ENCODE results near the gene IL1B.

The IL1B gene

DNA sequence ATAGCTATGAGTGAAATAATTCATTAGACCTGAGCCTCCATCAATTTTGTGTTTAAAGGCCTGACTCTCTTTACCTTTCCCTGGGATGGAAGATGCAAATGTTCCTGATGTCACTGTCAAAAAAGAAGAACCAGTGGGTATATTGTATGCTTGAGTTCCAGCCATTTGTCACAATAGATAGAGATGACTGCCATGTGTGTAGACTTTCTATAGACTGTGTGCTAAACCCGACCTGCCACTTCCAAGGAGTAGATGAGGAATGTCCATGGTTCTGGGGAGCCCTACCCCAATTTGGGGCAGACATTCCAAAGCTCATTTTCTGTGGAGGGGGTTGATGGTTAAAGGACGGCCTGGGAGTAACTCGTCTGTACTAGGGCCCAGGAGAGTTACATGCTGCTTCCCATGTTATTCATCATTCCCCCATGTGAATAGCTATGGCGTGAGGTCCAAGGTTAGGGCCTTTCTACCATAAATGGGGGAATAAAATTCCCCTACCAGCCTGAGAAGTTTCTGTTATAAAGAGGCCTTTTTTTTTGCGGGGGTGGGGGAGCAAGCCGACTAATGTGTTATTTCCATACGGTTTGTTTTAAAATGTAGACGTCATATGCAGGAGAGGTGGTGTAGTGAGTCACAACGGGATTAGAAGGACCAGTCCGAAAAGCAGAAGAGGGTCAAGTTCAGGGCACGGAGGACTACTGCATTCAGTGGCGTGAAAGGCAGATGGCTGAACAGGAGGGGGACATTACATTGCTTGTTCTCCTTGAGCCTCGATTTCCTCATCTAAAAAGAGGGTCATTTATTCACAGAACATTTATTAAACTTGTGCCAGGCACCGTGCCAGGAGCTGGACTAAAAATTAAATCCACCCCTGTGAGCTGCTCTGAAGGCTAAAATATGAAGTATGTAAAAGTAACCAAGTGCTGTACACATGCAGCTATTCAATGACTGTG, 24.0 kb downstream of the IL1B start:
- no peaks in the 10 kb centered on the region for H3K27me3 ChIP-seq (ENCODE audit: insufficient read depth, low read length)
- H3K36me3 ChIP-seq (ENCODE audit: insufficient read depth, low read length) = no peaks in the 10 kb centered on the region
- no peaks in the 10 kb centered on the region for H3K9me3 ChIP-seq (ENCODE audit: insufficient read depth, low read depth, low read length)
- H3K9ac ChIP-seq (ENCODE audit: low read depth, low read length) = no peak overlapping the region
- peaks cover 29% of the 10 kb centered on the region for H3K4me1 ChIP-seq (ENCODE audit: insufficient read depth, low read length)
- H3K4me3 ChIP-seq (ENCODE audit: low read length) = no peak overlapping the region
- WGBS = 60% methylated on average over 13 of the region's 14 CpGs
- no peak overlapping the region for H3K27ac ChIP-seq (ENCODE audit: low read depth, low read length)

- Histone ChIP-seq H3K27ac (ENCODE audit: low read depth, low read length) (no peak overlapping the region), H3K9ac (ENCODE audit: low read depth, low read length) (no peak overlapping the region), H3K4me3 (ENCODE audit: low read length) (no peak overlapping the region), H3K27me3 (ENCODE audit: insufficient read depth, low read length) (no peaks in the 10 kb centered on the region), H3K36me3 (ENCODE audit: insufficient read depth, low read length) (no peaks in the 10 kb centered on the region), H3K4me1 (ENCODE audit: insufficient read depth, low read length) (peaks cover 24% of the 10 kb centered on the region), H3K9me3 (ENCODE audit: insufficient read depth, low read depth, low read length) (no peaks in the 10 kb centered on the region)
- WGBS = 82% methylated on average over 7 of the region's 7 CpGs
Observed at GRCh38 chr2:112811841-112812306, 24.7 kb downstream of the IL1B start.

- Histone ChIP-seq H3K36me3 (ENCODE audit: insufficient read depth, low read length) (no peaks in the 10 kb centered on the region), H3K27ac (ENCODE audit: low read depth, low read length) (no peak overlapping the region), H3K27me3 (ENCODE audit: insufficient read depth, low read length) (no peaks in the 10 kb centered on the region), H3K4me1 (ENCODE audit: insufficient read depth, low read length) (peaks cover 22% of the 10 kb centered on the region), H3K9ac (ENCODE audit: low read depth, low read length) (no peak overlapping the region), H3K4me3 (ENCODE audit: low read length) (no peak overlapping the region), H3K9me3 (ENCODE audit: insufficient read depth, low read depth, low read length) (no peaks in the 10 kb centered on the region)
- 90% methylated on average over 3 of the region's 3 CpGs for WGBS
Observed at GRCh38 chr2:112811276-112811831, 25.2 kb downstream of the IL1B start.

DNA sequence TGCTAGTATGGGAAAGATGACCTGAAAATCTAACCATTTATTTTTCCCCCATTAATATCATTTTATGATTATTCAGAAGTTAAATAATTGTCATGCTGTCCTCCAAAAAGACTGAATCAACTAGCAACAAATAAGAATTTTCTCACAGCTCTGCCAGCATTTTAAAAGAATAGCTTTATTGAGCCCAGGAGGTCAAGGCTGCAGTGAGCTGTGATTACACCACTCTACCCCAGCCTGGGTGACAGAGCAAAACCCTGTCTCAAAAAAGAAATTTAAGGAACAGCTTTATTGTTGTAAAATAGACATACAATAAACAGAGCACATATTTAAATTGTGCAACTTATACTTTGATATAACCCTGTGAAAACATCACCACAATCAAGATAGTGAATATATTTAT, 27.5 kb downstream of the IL1B start:
- H3K9ac ChIP-seq (ENCODE audit: low read depth, low read length) = no peak overlapping the region
- no peaks in the 10 kb centered on the region for H3K36me3 ChIP-seq (ENCODE audit: insufficient read depth, low read length)
- H3K27ac ChIP-seq (ENCODE audit: low read depth, low read length) = no peak overlapping the region
- H3K4me1 ChIP-seq (ENCODE audit: insufficient read depth, low read length) = peaks cover 21% of the 10 kb centered on the region
- H3K27me3 ChIP-seq (ENCODE audit: insufficient read depth, low read length) = no peaks in the 10 kb centered on the region
- no peaks in the 10 kb centered on the region for H3K9me3 ChIP-seq (ENCODE audit: insufficient read depth, low read depth, low read length)
- H3K4me3 ChIP-seq (ENCODE audit: low read length) = no peak overlapping the region

DNA sequence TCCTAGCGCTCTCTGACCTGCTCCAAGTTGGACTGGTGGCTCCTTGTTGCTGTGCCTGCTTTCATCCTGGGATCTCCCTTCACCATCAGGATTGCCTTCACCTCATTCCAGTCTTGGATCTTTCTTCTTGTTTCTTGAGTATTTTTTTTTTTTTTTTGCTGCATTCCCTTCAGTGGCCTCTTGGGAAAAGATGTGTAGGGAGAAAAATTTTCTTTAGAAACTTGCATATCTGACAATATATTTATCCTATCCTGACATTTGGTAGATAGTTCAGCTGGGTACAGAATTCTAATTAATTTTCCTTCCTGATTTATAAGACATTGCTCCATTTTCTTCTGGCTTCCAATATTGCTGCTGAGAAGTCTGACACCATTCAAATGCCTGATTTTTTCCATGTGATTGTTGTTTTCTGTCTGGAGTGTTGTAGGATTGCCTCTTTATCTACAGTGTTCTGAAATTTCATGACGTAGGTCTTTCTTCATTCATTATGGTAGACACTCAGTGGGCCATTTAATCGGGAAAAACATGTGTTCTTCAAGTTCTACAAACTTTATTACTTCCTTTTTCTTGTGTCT, 29.3 kb downstream of the IL1B start:
- Histone ChIP-seq H3K4me3 (ENCODE audit: low read length) (no peak overlapping the region), H3K36me3 (ENCODE audit: insufficient read depth, low read length) (no peaks in the 10 kb centered on the region), H3K9ac (ENCODE audit: low read depth, low read length) (no peak overlapping the region), H3K27me3 (ENCODE audit: insufficient read depth, low read length) (no peaks in the 10 kb centered on the region), H3K27ac (ENCODE audit: low read depth, low read length) (no peak overlapping the region), H3K9me3 (ENCODE audit: insufficient read depth, low read depth, low read length) (no peaks in the 10 kb centered on the region), H3K4me1 (ENCODE audit: insufficient read depth, low read length) (peaks cover 7% of the 10 kb centered on the region)
- WGBS = 94% methylated on average over 3 of the region's 3 CpGs

DNA sequence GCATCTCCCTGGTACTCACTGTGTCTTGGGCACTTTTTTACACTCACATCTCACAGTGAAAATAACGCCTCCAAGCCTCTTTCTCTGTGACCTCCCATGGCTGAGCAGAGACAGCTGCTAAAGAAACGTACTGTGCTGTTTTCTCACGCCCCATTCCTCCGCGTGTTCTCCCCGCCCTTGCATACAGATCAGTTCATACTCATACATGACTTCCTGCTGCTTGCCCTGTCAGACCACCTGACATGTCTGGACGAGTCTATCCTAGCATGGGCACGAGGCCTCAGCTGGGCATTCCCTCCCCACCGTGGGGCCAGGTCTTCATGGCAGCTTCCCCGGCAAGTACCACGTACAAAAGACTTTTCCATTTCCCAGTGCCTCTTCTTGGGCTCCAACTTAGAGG, 31.0 kb downstream of the IL1B start:
- Histone ChIP-seq H3K9me3 (ENCODE audit: insufficient read depth, low read depth, low read length) (no peaks in the 10 kb centered on the region), H3K27ac (ENCODE audit: low read depth, low read length) (no peak overlapping the region)
- WGBS = 92% methylated on average over 11 of the region's 11 CpGs

DNA sequence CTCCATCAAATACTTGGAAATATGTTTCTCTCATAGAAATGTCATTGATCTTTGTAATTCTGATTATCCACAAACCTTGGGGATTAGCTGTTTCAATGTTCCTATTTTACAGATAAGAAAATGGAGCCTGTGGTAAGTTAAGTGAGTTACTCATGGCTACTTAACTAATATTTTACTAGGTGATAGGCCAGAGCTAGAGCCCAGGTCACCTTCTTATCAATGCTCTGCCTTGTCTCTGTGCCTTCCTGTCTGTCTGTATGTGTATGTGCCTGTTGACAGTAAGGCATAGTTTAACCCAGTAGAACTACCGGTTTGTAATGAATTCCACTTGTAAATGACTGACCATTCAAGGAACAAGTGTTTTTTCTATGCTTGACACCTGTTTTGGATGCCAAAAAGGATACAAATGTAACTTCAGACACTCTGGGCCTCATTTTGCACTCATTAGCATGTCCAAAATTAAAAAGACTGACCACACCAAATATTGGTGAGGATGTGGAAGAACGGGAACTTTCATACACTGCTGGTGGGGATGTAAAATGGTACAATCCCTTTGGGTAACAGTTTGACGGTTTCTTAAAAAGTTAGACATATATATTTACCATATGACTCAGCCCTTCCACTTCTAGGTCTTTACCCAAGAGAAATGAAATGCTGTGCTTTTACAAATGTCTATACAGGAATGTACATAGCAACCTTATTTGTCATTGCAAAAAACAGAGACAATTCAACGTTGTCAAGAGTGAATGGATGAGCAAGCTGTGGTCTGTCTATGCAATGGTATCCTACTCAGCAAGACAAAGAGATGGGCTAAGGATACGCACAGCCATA, 32.7 kb downstream of the IL1B start:
- 89% methylated on average over 4 of the region's 5 CpGs for WGBS
- no peaks in the 10 kb centered on the region for H3K27me3 ChIP-seq (ENCODE audit: insufficient read depth, low read length)
- H3K9ac ChIP-seq (ENCODE audit: low read depth, low read length) = no peak overlapping the region
- no peak overlapping the region for H3K27ac ChIP-seq (ENCODE audit: low read depth, low read length)
- no peaks in the 10 kb centered on the region for H3K4me1 ChIP-seq (ENCODE audit: insufficient read depth, low read length)
- H3K9me3 ChIP-seq (ENCODE audit: insufficient read depth, low read depth, low read length) = no peaks in the 10 kb centered on the region
- no peak overlapping the region for H3K4me3 ChIP-seq (ENCODE audit: low read length)
- no peaks in the 10 kb centered on the region for H3K36me3 ChIP-seq (ENCODE audit: insufficient read depth, low read length)

More for the DNA sequence above, 31.0 kb downstream of the IL1B start:
- Histone ChIP-seq H3K36me3 (ENCODE audit: insufficient read depth, low read length) (no peaks in the 10 kb centered on the region), H3K27me3 (ENCODE audit: insufficient read depth, low read length) (no peaks in the 10 kb centered on the region), H3K4me3 (ENCODE audit: low read length) (no peak overlapping the region), H3K9ac (ENCODE audit: low read depth, low read length) (no peak overlapping the region), H3K4me1 (ENCODE audit: insufficient read depth, low read length) (no peaks in the 10 kb centered on the region)

DNA sequence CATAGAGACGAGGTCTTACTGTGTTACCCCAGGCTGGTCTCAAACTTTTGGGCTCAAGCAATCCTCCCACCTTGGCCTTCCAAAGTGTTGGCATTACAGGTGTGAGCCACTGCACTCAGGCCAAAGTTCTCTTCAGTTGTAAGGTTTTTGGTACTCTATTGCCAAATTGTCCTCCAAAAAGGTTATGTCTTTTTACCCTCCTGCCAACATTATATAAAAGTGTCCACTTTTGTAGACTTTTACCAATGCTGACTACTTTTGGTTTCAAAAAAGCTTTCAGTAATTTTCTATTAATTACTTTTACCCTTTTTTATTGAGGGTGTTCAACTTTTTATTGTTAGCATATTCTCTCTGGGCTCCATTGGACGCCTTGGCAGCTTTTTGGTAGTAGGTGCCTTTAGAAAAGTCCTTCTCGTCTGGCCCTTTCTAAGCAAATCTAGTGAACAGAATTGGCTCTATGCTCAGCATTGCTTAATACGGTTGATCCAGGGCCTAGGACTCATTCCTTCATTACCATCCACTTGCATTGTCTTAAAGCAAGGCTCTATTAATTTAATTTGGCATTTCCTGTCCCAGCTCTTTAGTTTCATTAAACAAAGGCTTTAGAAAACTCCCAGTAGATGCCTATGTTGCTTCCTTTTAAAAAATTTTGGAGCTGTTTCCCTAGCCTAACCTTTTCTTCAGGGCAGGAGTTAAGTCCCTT, 35.5 kb downstream of the IL1B start:
- Histone ChIP-seq H3K27me3 (ENCODE audit: insufficient read depth, low read length) (no peaks in the 10 kb centered on the region), H3K27ac (ENCODE audit: low read depth, low read length) (no peak overlapping the region), H3K36me3 (ENCODE audit: insufficient read depth, low read length) (no peaks in the 10 kb centered on the region), H3K4me1 (ENCODE audit: insufficient read depth, low read length) (no peaks in the 10 kb centered on the region), H3K4me3 (ENCODE audit: low read length) (no peak overlapping the region), H3K9ac (ENCODE audit: low read depth, low read length) (no peak overlapping the region), H3K9me3 (ENCODE audit: insufficient read depth, low read depth, low read length) (no peaks in the 10 kb centered on the region)
- WGBS = 87% methylated on average over 4 of the region's 4 CpGs

GRCh38 chr2:112798979-112799975, 37.3 kb downstream of the IL1B start:
- Histone ChIP-seq H3K4me3 (ENCODE audit: low read length) (no peak overlapping the region), H3K9me3 (ENCODE audit: insufficient read depth, low read depth, low read length) (no peaks in the 10 kb centered on the region), H3K9ac (ENCODE audit: low read depth, low read length) (no peak overlapping the region), H3K27ac (ENCODE audit: low read depth, low read length) (no peak overlapping the region), H3K4me1 (ENCODE audit: insufficient read depth, low read length) (no peaks in the 10 kb centered on the region), H3K36me3 (ENCODE audit: insufficient read depth, low read length) (no peaks in the 10 kb centered on the region), H3K27me3 (ENCODE audit: insufficient read depth, low read length) (no peaks in the 10 kb centered on the region)
- WGBS = 90% methylated on average over 8 of the region's 8 CpGs

GRCh38 chr2:112796486-112796885, 40.1 kb downstream of the IL1B start:
- H3K36me3 ChIP-seq (ENCODE audit: insufficient read depth, low read length) = no peaks in the 10 kb centered on the region
- H3K4me3 ChIP-seq (ENCODE audit: low read length) = no peak overlapping the region
- no peak overlapping the region for H3K9ac ChIP-seq (ENCODE audit: low read depth, low read length)
- no peaks in the 10 kb centered on the region for H3K9me3 ChIP-seq (ENCODE audit: insufficient read depth, low read depth, low read length)
- no peaks in the 10 kb centered on the region for H3K27me3 ChIP-seq (ENCODE audit: insufficient read depth, low read length)
- H3K27ac ChIP-seq (ENCODE audit: low read depth, low read length) = no peak overlapping the region
- WGBS = 0% methylated on average over 1 of the region's 1 CpG
- peaks cover 1% of the 10 kb centered on the region; the same call in 1 of the 2 replicates for H3K4me1 ChIP-seq (ENCODE audit: insufficient read depth, low read length)

All from HUES64 (cell line).